Measurements from ENCODE around the gene MAP2K5.

- TF ChIP-seq EP300 (IDR thresholded peaks at IDR 0.05) (no peak), CTCF (IDR thresholded peaks at IDR 0.05) (no peak), POLR2A (IDR thresholded peaks at IDR 0.05) (no peak), POLR2AphosphoS5 (IDR thresholded peaks at IDR 0.05) (no peak)
These were observed 44.8 kb downstream of the MAP2K5 start for GRCh38 chr15:67587331-67587730.
